HepG2 (cell line): Measurements from ENCODE around the gene ERP44. TPM values are rescaled to one million over a fixed set of nuclear protein-coding genes. Genes with fewer than 3 reads are reported as not detected.

Experiments
- ATAC-seq: fragments of 200-7000 bp; cut with Tn5 transposase; 3 replicates; pipeline ENCODE4 v1.9.1; 2020; ENCODE audit warnings: mild to moderate bottlenecking, moderate library complexity
- BruUV-seq: library from RNA; stranded (reverse); fragments of 400-500 nt; replicated peaks from 2 replicates; lab custom pipeline; 2021; lab: Mats Ljungman, UMichigan
- CTCF ChIA-PET: fragments of 300-600 bp; formaldehyde crosslinking; extraction: SDS; loops from one replicate; lab custom pipeline; 2021; ENCODE audit warnings: low total read pairs, inconsistent platforms, low intra/inter-chr PET ratio; lab: Yijun Ruan, JAX
- POLR2A ChIA-PET: fragments of 350-600 bp; sonication (Branson Sonifier 250); formaldehyde crosslinking; loops from one replicate; lab custom pipeline; 2020; ENCODE audit warnings: antibody characterized with exemption, inconsistent platforms; lab: Yijun Ruan, JAX
- DNase-seq: peaks from one replicate; pipeline ENCODE4 v3.0.0-alpha.2; 2015; ENCODE audit warnings: low spot score
- FAIRE-seq: peaks from 3 replicates; lab custom pipeline; 2011; peaks lifted over from hg19 to GRCh38; lab: Jason Lieb, UNC
- H2AFZ ChIP-seq: one replicate; pipeline ENCODE4 v1.6.1; 2011; ENCODE audit warnings: low read length, inconsistent platforms
- H3K27ac ChIP-seq: fragments of 300-600 bp; 3 replicates; pipeline ENCODE4 v1.8.0; 2011; ENCODE audit warnings: mixed run types, mild to moderate bottlenecking, mixed read lengths, low read length, inconsistent platforms; ENCODE audit not compliant: insufficient read depth; ENCODE audit errors: extremely low read length
- H3K27me3 ChIP-seq, 2 experiments: fragments of 200-600 bp in 1 of 2; 2 replicates in 1 of 2; 3 replicates in 1 of 2; pipeline versions ENCODE4 v1.6.0 to v1.8.0; 2011; ENCODE audit warnings: low read length in 2 of 2, mild to moderate bottlenecking in 2 of 2, moderate library complexity in 2 of 2, inconsistent platforms in 1 of 2; ENCODE audit not compliant: insufficient read depth in 2 of 2, control insufficient read depth in 1 of 2
- H3K36me3 ChIP-seq, 2 experiments: fragments of 200-600 bp in 1 of 2; replicated peaks in 1 of 2; 2 replicates in 1 of 2; 3 replicates in 1 of 2; pipeline versions ENCODE4 v1.5.1 to v1.8.0; 2011; ENCODE audit warnings: low read length in 2 of 2, inconsistent platforms in 1 of 2; ENCODE audit not compliant: insufficient read depth in 2 of 2, control insufficient read depth in 1 of 2
- H3K4me1 ChIP-seq: 2 replicates; pipeline ENCODE4 v1.5.1; 2012; ENCODE audit warnings: low read length, inconsistent platforms; ENCODE audit not compliant: insufficient read depth
- H3K4me2 ChIP-seq: 2 replicates; pipeline ENCODE4 v1.6.0; 2011; ENCODE audit warnings: low read depth, low read length, inconsistent platforms
- H3K4me3 ChIP-seq, 3 experiments: fragments of 200-600 bp in 1 of 3; sonication (generic), shearing (Covaris generic) in 1 of 3; replicated peaks in 1 of 3; 2 replicates each; pipeline ENCODE4 v1.5.1; 2011 to 2016; ENCODE audit warnings: low read length in 3 of 3, inconsistent platforms in 2 of 3, low read depth in 2 of 3, mild to moderate bottlenecking in 2 of 3, control low read depth in 1 of 3, mixed read lengths in 1 of 3; ENCODE audit not compliant: insufficient read depth in 1 of 3
- H3K79me2 ChIP-seq: one replicate; pipeline ENCODE4 v1.6.1; 2011; ENCODE audit warnings: low read length, inconsistent platforms; ENCODE audit not compliant: insufficient read depth
- H3K9ac ChIP-seq: 2 replicates; pipeline ENCODE4 v1.6.0; 2011; ENCODE audit warnings: mild to moderate bottlenecking, low read depth, low read length, inconsistent platforms; ENCODE audit not compliant: insufficient read depth
- H3K9me3 ChIP-seq: 2 replicates; pipeline ENCODE4 v1.5.1; 2012; ENCODE audit warnings: mild to moderate bottlenecking, low read length
- H4K20me1 ChIP-seq: 2 replicates; pipeline ENCODE4 v1.6.0; 2011; ENCODE audit warnings: inconsistent platforms, mild to moderate bottlenecking, low read length, moderate library complexity; ENCODE audit not compliant: insufficient read depth
- RCOR2 ChIP-seq: IDR thresholded peaks from 2 replicates; pipeline ENCODE4 v1.6.1; 2016; ENCODE audit warnings: missing biosample characterization, missing genetic modification reagents
- ZFAT ChIP-seq: sonication (generic); formaldehyde crosslinking; conservative IDR thresholded peaks from 2 replicates; pipeline ENCODE4 v1.8.1; 2023; ENCODE audit warnings: missing genetic modification reagents, inconsistent platforms
- ZSCAN20 ChIP-seq: sonication (generic); formaldehyde crosslinking; IDR thresholded peaks from 2 replicates; pipeline ENCODE4 v1.4.0; 2020; ENCODE audit warnings: missing genetic modification reagents, mild to moderate bottlenecking, borderline replicate concordance
- WGBS: methylation state at CpG from one replicate; pipeline ENCODE4 v1.1.6; 2017; ENCODE audit warnings: low lambda C conversion rate; 5-methylcytosine and 5-hydroxymethylcytosine counted together
- in situ Hi-C: cut with HindIII; loops from 2 replicates; pipeline ENCODE4 v1.10.0; 2017; ENCODE audit warnings: low pct_unique_long_range_greater_than_20kb; ENCODE audit not compliant: extremely low pct_ligation_motif_present
- intact Hi-C: fragments of 100-400 bp; cut with micrococcal nuclease; formaldehyde crosslinking; loops from one replicate; pipeline ENCODE4 v1.10.0; 2022; ENCODE audit not compliant: unreplicated experiment
- polyA plus RNA-seq, 8 experiments: library from polyadenylated mRNA; depleted of rRNA in 3 of 8; stranded (reverse) in 7 of 8; unstranded in 1 of 8; fragments of >200 nt; fragmentation: Illumina TruSeq in 4 of 8; extraction: Trizol in 4 of 8; gene quantifications; 2 replicates each; pipeline versions ENCODE4 v1.2.1 to v1.2.3, GENCODE V29; 2011 to 2016; ENCODE audit warnings: low read depth in 4 of 8, missing spikeins in 1 of 8, mixed read lengths in 1 of 8; ENCODE audit not compliant: insufficient read depth in 1 of 8
- total RNA-seq, 5 experiments: library from RNA; depleted of rRNA; stranded (reverse); fragments of >200 nt; fragmentation: Illumina TruSeq; extraction: Trizol; gene quantifications; 2 replicates each; pipeline ENCODE4 v1.2.3, GENCODE V29; 2016; ENCODE audit warnings: low read depth in 1 of 5
- TF ChIP-seq, protein P1 (sequence below): sonication (generic); formaldehyde crosslinking; IDR thresholded peaks from 2 replicates; pipeline ENCODE4 v1.8.0; 2022; ENCODE audit warnings: low read depth, missing genetic modification reagents
- TF ChIP-seq, protein P2 (sequence below): sonication (generic); formaldehyde crosslinking; IDR thresholded peaks from 2 replicates; pipeline ENCODE4 v1.5.1; 2020; ENCODE audit warnings: mild to moderate bottlenecking, missing genetic modification reagents, borderline replicate concordance

Gene ERP44
- total and polyA plus RNA-seq, 2 of the 13 experiments (the other 11 are each of a cell fraction or from before 2014, with no cell fraction given), result 8.9 to 13.8 TPM

DNA sequence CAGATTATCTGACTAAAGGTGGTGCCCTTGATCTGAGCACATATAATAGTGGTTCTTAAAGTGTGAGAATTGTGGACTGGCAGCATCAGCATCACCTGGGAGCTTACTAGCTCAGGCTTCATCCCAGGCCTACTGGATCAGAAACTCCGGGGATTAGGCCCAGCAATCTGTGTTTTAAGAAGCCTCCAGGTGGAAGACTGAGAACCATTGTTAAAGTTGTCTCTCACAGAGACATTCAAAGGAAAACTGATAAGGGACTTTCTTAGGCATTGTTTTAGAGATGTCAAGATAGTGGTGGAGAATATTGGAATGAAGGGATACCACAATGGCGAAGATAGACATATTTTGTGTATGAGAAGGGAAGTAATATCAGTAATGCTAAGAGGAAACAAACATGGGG lies 132.8 kb downstream of the ERP44 start:
- 98% methylated on average over 2 of the region's 2 CpGs for WGBS
- no peak overlapping the region for H3K9ac ChIP-seq
- H3K79me2 ChIP-seq, result no peaks in the 10 kb centered on the region
- BruUV-seq, result no TSS peak
- intact Hi-C loops, result no loop called here
- TF ChIP-seq, protein P1, sequence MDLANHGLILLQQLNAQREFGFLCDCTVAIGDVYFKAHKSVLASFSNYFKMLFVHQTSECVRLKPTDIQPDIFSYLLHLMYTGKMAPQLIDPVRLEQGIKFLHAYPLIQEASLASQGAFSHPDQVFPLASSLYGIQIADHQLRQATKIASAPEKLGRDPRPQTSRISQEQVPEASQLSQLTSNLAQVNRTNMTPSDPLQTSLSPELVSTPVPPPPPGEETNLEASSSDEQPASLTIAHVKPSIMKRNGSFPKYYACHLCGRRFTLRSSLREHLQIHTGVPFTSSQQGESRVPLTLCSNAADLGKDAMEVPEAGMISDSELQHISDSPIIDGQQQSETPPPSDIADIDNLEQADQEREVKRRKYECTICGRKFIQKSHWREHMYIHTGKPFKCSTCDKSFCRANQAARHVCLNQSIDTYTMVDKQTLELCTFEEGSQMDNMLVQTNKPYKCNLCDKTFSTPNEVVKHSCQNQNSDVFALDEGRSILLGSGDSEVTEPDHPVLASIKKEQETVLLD, result no peak
- TF ChIP-seq ZFAT (CRISPR knock-in tag), result no peak
- TF ChIP-seq, protein P2, sequence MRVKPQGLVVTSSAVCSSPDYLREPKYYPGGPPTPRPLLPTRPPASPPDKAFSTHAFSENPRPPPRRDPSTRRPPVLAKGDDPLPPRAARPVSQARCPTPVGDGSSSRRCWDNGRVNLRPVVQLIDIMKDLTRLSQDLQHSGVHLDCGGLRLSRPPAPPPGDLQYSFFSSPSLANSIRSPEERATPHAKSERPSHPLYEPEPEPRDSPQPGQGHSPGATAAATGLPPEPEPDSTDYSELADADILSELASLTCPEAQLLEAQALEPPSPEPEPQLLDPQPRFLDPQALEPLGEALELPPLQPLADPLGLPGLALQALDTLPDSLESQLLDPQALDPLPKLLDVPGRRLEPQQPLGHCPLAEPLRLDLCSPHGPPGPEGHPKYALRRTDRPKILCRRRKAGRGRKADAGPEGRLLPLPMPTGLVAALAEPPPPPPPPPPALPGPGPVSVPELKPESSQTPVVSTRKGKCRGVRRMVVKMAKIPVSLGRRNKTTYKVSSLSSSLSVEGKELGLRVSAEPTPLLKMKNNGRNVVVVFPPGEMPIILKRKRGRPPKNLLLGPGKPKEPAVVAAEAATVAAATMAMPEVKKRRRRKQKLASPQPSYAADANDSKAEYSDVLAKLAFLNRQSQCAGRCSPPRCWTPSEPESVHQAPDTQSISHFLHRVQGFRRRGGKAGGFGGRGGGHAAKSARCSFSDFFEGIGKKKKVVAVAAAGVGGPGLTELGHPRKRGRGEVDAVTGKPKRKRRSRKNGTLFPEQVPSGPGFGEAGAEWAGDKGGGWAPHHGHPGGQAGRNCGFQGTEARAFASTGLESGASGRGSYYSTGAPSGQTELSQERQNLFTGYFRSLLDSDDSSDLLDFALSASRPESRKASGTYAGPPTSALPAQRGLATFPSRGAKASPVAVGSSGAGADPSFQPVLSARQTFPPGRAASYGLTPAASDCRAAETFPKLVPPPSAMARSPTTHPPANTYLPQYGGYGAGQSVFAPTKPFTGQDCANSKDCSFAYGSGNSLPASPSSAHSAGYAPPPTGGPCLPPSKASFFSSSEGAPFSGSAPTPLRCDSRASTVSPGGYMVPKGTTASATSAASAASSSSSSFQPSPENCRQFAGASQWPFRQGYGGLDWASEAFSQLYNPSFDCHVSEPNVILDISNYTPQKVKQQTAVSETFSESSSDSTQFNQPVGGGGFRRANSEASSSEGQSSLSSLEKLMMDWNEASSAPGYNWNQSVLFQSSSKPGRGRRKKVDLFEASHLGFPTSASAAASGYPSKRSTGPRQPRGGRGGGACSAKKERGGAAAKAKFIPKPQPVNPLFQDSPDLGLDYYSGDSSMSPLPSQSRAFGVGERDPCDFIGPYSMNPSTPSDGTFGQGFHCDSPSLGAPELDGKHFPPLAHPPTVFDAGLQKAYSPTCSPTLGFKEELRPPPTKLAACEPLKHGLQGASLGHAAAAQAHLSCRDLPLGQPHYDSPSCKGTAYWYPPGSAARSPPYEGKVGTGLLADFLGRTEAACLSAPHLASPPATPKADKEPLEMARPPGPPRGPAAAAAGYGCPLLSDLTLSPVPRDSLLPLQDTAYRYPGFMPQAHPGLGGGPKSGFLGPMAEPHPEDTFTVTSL (CRISPR knock-in tag), result no peak
- TF ChIP-seq ZSCAN20 (CRISPR knock-in tag), result no peak
- no peak for TF ChIP-seq RCOR2 (CRISPR knock-in tag)
- in situ Hi-C loops, result no loop called here
- no peak for ATAC-seq
- no peak overlapping the region for H3K27ac ChIP-seq
- no peak for DNase-seq
- H3K9me3 ChIP-seq, result no peaks in the 10 kb centered on the region
- no peaks in the 10 kb centered on the region for H3K27me3 ChIP-seq
- CTCF ChIA-PET, result no interaction called here
- no peak overlapping the region for H3K4me2 ChIP-seq
- H3K36me3 ChIP-seq, result peaks cover 2 to 22% of the 10 kb centered on the region in 2 experiments; a peak in 3 of 5 replicates
- FAIRE-seq, result no peak
- no peaks in the 10 kb centered on the region for H3K4me1 ChIP-seq
- no peaks in the 10 kb centered on the region for H4K20me1 ChIP-seq
- POLR2A ChIA-PET, result no interaction called here
- H3K4me3 ChIP-seq, result no peak overlapping the region
- no peak overlapping the region for H2AFZ ChIP-seq
